H9 (cell line): ENCODE data around the gene RRP36. TPM values are rescaled to one million over a fixed set of nuclear protein-coding genes. Genes with fewer than 3 reads are reported as not detected.

ENCODE experiments used
- DNase-seq: peaks from one replicate; pipeline ENCODE4 v3.0.0-alpha.2; 2017
- H2AFZ ChIP-seq: one replicate; pipeline ENCODE4 v1.6.1; 2013; ENCODE audit warnings: mild to moderate bottlenecking, low read length, control low read depth, moderate library complexity
- H2AK5ac ChIP-seq: 2 replicates; pipeline ENCODE4 v1.6.1; 2013; ENCODE audit warnings: low read length, control low read depth, mixed read lengths; ENCODE audit not compliant: insufficient read length
- H2BK120ac ChIP-seq: one replicate; pipeline ENCODE4 v1.6.1; 2013; ENCODE audit warnings: low read depth, mild to moderate bottlenecking, low read length, control low read depth, inconsistent platforms; ENCODE audit not compliant: poor library complexity, severe bottlenecking
- H2BK12ac ChIP-seq: 2 replicates; pipeline ENCODE4 v1.6.1; 2013; ENCODE audit warnings: low read length, control low read depth, mixed read lengths, low read depth; ENCODE audit not compliant: insufficient read length
- H2BK15ac ChIP-seq: 2 replicates; pipeline ENCODE4 v1.6.1; 2013; ENCODE audit warnings: low read depth, low read length, control low read depth
- H2BK20ac ChIP-seq: one replicate; pipeline ENCODE4 v1.6.1; 2013; ENCODE audit warnings: low read depth, mild to moderate bottlenecking, low read length, control low read depth, inconsistent platforms; ENCODE audit not compliant: poor library complexity, severe bottlenecking
- H2BK5ac ChIP-seq: 2 replicates; pipeline ENCODE4 v1.6.1; 2013; ENCODE audit warnings: low read length, control low read depth, mixed read lengths; ENCODE audit not compliant: insufficient read length
- H3K14ac ChIP-seq: 2 replicates; pipeline ENCODE4 v1.6.1; 2013; ENCODE audit warnings: low read length, control low read depth; ENCODE audit not compliant: insufficient read depth
- H3K18ac ChIP-seq: 2 replicates; pipeline ENCODE4 v1.6.1; 2013; ENCODE audit warnings: low read depth, mild to moderate bottlenecking, mixed read lengths, low read length, control low read depth; ENCODE audit not compliant: insufficient read length
- H3K23ac ChIP-seq: 2 replicates; pipeline ENCODE4 v1.6.1; 2013; ENCODE audit warnings: low read length, control low read depth, mixed read lengths, low read depth; ENCODE audit not compliant: insufficient read length
- H3K23me2 ChIP-seq: 2 replicates; pipeline ENCODE4 v1.6.1; 2013; ENCODE audit warnings: low read depth, mild to moderate bottlenecking, mixed read lengths, low read length, control low read depth; ENCODE audit not compliant: insufficient read length, poor library complexity, severe bottlenecking
- H3K27ac ChIP-seq: 2 replicates; pipeline ENCODE4 v1.5.1; 2013; ENCODE audit warnings: low read length, control low read depth, mixed read lengths, low read depth; ENCODE audit not compliant: insufficient read length
- H3K27me3 ChIP-seq: 2 replicates; pipeline ENCODE4 v1.6.1; 2013; ENCODE audit warnings: low read length, control low read depth, inconsistent platforms; ENCODE audit not compliant: insufficient read depth
- H3K4ac ChIP-seq: 2 replicates; pipeline ENCODE4 v1.6.1; 2013; ENCODE audit warnings: low read depth, mild to moderate bottlenecking, control low read depth, inconsistent platforms, low read length, moderate library complexity
- H3K4me1 ChIP-seq: 2 replicates; pipeline ENCODE4 v1.6.1; 2013; ENCODE audit warnings: low read length, control low read depth, inconsistent platforms; ENCODE audit not compliant: insufficient read depth
- H3K4me2 ChIP-seq: 2 replicates; pipeline ENCODE4 v1.6.1; 2013; ENCODE audit warnings: low read length, control low read depth, mixed read lengths; ENCODE audit not compliant: insufficient read length, insufficient read depth
- H3K56ac ChIP-seq: 2 replicates; pipeline ENCODE4 v1.6.1; 2013; ENCODE audit warnings: low read depth, mild to moderate bottlenecking, mixed read lengths, low read length, control low read depth; ENCODE audit not compliant: insufficient read length
- H3K79me1 ChIP-seq: 2 replicates; pipeline ENCODE4 v1.6.1; 2013; ENCODE audit warnings: low read depth, mild to moderate bottlenecking, moderate library complexity, low read length, control low read depth, inconsistent platforms; ENCODE audit not compliant: insufficient read depth, poor library complexity, severe bottlenecking
- H3K79me2 ChIP-seq: 2 replicates; pipeline ENCODE4 v1.6.1; 2013; ENCODE audit warnings: low read length, control low read depth, inconsistent platforms; ENCODE audit not compliant: insufficient read depth
- H3K9ac ChIP-seq: 2 replicates; pipeline ENCODE4 v1.6.1; 2013; ENCODE audit warnings: low read length, control low read depth, mixed read lengths; ENCODE audit not compliant: insufficient read length; ENCODE audit errors: extremely low read depth
- H3K9me3 ChIP-seq: one replicate; pipeline ENCODE4 v1.6.1; 2013; ENCODE audit warnings: low read depth, low read length, inconsistent platforms; ENCODE audit not compliant: control insufficient read depth
- H3T11ph ChIP-seq: one replicate; pipeline ENCODE4 v1.6.1; 2013; ENCODE audit warnings: mild to moderate bottlenecking, low read length, control low read depth, inconsistent platforms
- H4K20me1 ChIP-seq: one replicate; pipeline ENCODE4 v1.6.1; 2013; ENCODE audit not compliant: control insufficient read depth, insufficient read length, insufficient read depth
- H4K5ac ChIP-seq: 2 replicates; pipeline ENCODE4 v1.6.1; 2013; ENCODE audit warnings: low read depth, mild to moderate bottlenecking, mixed read lengths, low read length, control low read depth; ENCODE audit not compliant: insufficient read length
- H4K8ac ChIP-seq: replicated peaks from 2 replicates; pipeline ENCODE4 v1.6.1; 2013; ENCODE audit warnings: low read length, control low read depth, mixed read lengths, low read depth; ENCODE audit not compliant: insufficient read length
- H4K91ac ChIP-seq: 2 replicates; pipeline ENCODE4 v1.6.1; 2013; ENCODE audit warnings: low read depth, mild to moderate bottlenecking, moderate library complexity, mixed read lengths, low read length, control low read depth; ENCODE audit not compliant: insufficient read length
- H3K27ac Mint-ChIP-seq, 3 experiments: 2 replicates in 2 of 3; 3 replicates in 1 of 3; pipeline ENCODE4 v1.8.0; 2020 to 2021; ENCODE audit warnings: mixed read lengths in 3 of 3, mild to moderate bottlenecking in 1 of 3, moderate library complexity in 1 of 3
- H3K27me3 Mint-ChIP-seq: 2 replicates; pipeline ENCODE4 v1.8.0; 2021; ENCODE audit warnings: low read depth, mild to moderate bottlenecking, moderate library complexity, mixed read lengths
- H3K36me3 Mint-ChIP-seq, 3 experiments: 2 replicates in 2 of 3; 3 replicates in 1 of 3; pipeline ENCODE4 v1.8.0; 2020 to 2021; ENCODE audit warnings: low read depth in 3 of 3, mixed read lengths in 3 of 3; ENCODE audit not compliant: insufficient read depth in 1 of 3
- H3K4me1 Mint-ChIP-seq, 2 experiments: 2 replicates each; pipeline ENCODE4 v1.8.0; 2020; ENCODE audit warnings: mixed read lengths in 2 of 2
- H3K4me3 Mint-ChIP-seq, 2 experiments: 2 replicates in 1 of 2; 3 replicates in 1 of 2; pipeline ENCODE4 v1.8.0; 2020 to 2021; ENCODE audit warnings: mild to moderate bottlenecking in 2 of 2, mixed read lengths in 2 of 2, moderate library complexity in 1 of 2
- H3K9me3 Mint-ChIP-seq, 2 experiments: 2 replicates in 1 of 2; 3 replicates in 1 of 2; pipeline ENCODE4 v1.8.0; 2020; ENCODE audit warnings: mild to moderate bottlenecking in 2 of 2, mixed read lengths in 2 of 2, moderate library complexity in 1 of 2
- WGBS: extraction: QIAGEN DNeasy Blood & Tissue Kit; methylation state at CpG from one replicate; pipeline ENCODE4 v1.1.7; 2013; ENCODE audit warnings: missing lambda C conversion rate, low lambda C conversion rate, mixed read lengths; ENCODE audit not compliant: insufficient read length; ENCODE audit errors: extremely low coverage; 5-methylcytosine and 5-hydroxymethylcytosine counted together
- total RNA-seq: library from RNA; stranded (reverse); gene quantifications from 2 replicates; pipeline ENCODE4 v1.2.1, GENCODE V29; 2021
- TF ChIP-seq, protein P1 (sequence below): fragments of 200-600 bp; sonication (generic); conservative IDR thresholded peaks from 3 replicates; pipeline ENCODE4 v1.8.0; 2021; ENCODE audit warnings: antibody characterized with exemption, mild to moderate bottlenecking

Gene RRP36
- total RNA-seq, 1 experiment from 2014 or later: 117 TPM

- WGBS: no CpG with 5 or more reads among the region's 4 CpGs
- Histone ChIP-seq H3K27ac (no peak overlapping the region), H2BK15ac (no peak overlapping the region), H2BK20ac (no peak overlapping the region), H2BK120ac (no peak overlapping the region), H4K8ac (no peak overlapping the region), H3K23me2 (no peaks in the 10 kb centered on the region), H2AK5ac (no peak overlapping the region), H3K27me3 (no peaks in the 10 kb centered on the region), H3K4me2 (no peak overlapping the region), H3K79me1 (no peaks in the 10 kb centered on the region), H3K18ac (no peak overlapping the region), H2AFZ (no peak overlapping the region), H3K4me1 (no peaks in the 10 kb centered on the region), H3K79me2 (no peaks in the 10 kb centered on the region), H4K91ac (no peak overlapping the region), H3K9me3 (no peaks in the 10 kb centered on the region), H2BK12ac (no peak overlapping the region), H3K4ac (no peak overlapping the region), H3K23ac (no peak overlapping the region), H4K20me1 (no peaks in the 10 kb centered on the region), H3K56ac (no peak overlapping the region), H4K5ac (no peak overlapping the region), H2BK5ac (no peak overlapping the region), H3K9ac (no peak overlapping the region), H3K14ac (no peak overlapping the region), H3T11ph (no peak overlapping the region)
- Mint-ChIP-seq H3K27ac (no peak overlapping the region), H3K36me3 (peaks cover 36 to 91% (median 63%) of the 10 kb centered on the region in 3 experiments; a peak in 6 of 7 replicates), H3K9me3 (no peaks in the 10 kb centered on the region), H3K4me3 (no peak overlapping the region), H3K4me1 (no peaks in the 10 kb centered on the region), H3K27me3 (no peaks in the 10 kb centered on the region; the same call in 1 of the 2 replicates)
- no peak for DNase-seq
- TF ChIP-seq, protein P1, sequence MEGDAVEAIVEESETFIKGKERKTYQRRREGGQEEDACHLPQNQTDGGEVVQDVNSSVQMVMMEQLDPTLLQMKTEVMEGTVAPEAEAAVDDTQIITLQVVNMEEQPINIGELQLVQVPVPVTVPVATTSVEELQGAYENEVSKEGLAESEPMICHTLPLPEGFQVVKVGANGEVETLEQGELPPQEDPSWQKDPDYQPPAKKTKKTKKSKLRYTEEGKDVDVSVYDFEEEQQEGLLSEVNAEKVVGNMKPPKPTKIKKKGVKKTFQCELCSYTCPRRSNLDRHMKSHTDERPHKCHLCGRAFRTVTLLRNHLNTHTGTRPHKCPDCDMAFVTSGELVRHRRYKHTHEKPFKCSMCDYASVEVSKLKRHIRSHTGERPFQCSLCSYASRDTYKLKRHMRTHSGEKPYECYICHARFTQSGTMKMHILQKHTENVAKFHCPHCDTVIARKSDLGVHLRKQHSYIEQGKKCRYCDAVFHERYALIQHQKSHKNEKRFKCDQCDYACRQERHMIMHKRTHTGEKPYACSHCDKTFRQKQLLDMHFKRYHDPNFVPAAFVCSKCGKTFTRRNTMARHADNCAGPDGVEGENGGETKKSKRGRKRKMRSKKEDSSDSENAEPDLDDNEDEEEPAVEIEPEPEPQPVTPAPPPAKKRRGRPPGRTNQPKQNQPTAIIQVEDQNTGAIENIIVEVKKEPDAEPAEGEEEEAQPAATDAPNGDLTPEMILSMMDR: no peak
Measured at GRCh38 chr6:43032326-43032725, 10.9 kb downstream of the RRP36 start.
